ENCODE measurements around the gene MSH5.

Gene MSH5

DNA sequence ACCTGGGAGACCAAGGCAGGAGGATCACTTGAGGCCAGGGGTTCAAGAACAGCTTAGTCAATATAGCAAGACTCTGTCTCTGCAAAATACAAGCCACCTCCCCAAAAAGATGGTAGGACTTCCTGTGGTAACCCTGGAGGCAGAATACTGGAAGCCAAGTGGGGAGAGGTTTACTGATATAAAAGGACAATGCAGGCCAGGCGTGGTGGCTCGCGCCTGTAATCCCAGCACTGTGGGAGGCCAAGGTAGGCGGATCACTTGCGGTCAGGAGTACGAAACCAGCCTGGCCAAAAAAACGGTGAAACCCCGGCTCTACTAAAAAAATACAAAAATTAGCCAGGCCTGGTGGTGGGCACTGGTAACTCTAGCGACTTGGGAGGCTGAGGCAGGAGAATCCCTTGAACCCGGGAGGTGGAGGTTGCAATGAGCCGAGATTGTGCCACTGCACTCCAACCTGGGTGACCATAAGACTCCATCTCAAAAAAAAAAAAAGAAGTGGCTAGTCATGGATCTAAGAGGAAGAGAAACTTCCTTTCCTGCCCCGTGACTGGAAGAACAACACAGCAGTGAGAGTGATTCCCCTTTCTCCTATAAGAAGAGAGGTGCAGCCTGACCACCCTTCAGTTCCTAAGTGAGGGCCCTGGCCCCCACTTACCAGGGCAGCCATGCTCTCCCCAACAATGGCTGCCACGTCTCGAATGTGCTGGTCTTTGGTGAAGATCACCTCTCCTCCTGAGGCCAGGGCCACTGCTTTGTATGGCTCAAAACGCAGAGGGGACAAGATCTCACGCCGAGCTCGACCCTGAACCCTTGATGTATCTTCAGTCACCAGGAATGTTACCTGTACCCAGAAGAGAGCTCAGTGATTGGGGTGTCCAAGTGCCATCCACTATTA, 28.8 kb downstream of the MSH5 start:
- TF ChIP-seq, protein P1, sequence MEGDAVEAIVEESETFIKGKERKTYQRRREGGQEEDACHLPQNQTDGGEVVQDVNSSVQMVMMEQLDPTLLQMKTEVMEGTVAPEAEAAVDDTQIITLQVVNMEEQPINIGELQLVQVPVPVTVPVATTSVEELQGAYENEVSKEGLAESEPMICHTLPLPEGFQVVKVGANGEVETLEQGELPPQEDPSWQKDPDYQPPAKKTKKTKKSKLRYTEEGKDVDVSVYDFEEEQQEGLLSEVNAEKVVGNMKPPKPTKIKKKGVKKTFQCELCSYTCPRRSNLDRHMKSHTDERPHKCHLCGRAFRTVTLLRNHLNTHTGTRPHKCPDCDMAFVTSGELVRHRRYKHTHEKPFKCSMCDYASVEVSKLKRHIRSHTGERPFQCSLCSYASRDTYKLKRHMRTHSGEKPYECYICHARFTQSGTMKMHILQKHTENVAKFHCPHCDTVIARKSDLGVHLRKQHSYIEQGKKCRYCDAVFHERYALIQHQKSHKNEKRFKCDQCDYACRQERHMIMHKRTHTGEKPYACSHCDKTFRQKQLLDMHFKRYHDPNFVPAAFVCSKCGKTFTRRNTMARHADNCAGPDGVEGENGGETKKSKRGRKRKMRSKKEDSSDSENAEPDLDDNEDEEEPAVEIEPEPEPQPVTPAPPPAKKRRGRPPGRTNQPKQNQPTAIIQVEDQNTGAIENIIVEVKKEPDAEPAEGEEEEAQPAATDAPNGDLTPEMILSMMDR (IDR thresholded peaks at IDR 0.05; ENCODE audit: low read depth, low read length): no peak
- no peak overlapping the region for H3K4me3 ChIP-seq (ENCODE audit: low read depth, low read length)

DNA sequence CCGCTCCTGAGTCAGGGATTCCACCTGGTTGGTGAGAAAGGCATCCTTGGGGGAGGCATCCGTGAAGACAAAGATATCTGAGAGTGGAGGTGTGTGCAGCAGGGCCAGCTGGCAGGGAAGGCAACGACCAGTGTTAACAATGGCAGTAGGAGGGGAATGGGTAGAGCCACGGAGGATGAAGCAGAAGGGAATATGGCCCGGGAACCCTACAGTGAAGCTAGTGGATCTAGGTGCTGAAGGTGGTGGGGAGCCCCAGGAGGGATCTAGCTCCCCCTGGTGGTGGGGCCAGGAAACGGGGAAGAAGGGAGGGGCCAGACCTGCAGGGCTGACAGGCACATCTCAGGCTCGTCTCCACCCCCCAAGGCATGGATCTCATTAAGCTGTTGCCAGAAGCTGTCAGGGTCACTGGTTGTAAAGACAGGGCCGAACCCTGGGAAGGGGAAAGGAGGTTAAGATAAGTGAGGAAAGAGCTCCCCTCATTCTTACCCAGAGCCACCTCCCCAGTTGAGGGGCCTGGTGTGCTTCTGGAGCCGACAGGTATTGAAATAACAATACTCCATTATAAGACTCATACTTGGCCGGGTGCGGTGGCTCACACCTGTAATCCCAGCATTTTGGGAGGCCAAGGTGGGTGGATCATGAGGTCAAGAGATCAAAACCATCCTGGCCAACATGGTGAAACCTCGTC, 30.0 kb downstream of the MSH5 start:
- TF ChIP-seq, protein P1 (IDR thresholded peaks at IDR 0.05; ENCODE audit: low read depth, low read length): peak; percentile 86
- no peak overlapping the region for H3K4me3 ChIP-seq (ENCODE audit: low read depth, low read length)

DNA sequence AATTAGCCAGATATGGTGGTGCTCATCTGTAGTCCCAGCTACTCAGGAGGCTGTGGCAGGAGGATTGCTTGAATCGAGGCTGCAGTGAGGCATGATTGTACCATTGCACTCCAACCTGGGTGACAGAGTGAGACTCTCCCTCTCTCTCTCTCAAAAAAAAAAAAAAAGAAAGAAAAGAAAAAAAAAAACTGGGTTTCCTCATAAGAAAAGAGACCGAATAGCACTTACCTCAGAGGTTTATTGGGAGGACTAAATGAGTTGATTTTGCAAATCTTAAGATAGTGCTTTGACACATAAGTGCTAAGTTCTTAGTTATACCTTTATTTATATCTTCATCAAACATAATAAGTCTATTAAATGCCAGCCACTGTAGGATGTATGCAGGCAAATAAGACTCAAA, 31.1 kb downstream of the MSH5 start:
- TF ChIP-seq, protein P1 (IDR thresholded peaks at IDR 0.05; ENCODE audit: low read depth, low read length): no peak

DNA sequence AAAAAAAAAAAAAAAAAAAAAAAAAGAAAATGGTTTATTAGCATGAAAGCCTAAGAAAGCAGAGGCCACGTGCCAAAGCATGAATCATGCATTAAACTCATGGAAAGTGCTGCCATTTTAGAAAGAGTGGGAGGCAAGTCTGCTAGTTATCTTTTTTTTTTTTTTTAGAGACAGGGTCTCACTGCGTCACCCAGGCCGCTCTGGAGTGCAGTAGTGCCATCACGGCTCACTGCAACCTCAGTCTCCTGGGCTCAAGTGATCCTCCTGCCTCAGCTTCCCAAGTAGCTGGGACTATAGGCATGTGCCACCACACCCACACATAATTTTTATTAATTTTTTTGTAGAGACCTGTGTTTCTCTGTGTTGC, 32.2 kb downstream of the MSH5 start:
- H3K4me3 ChIP-seq (ENCODE audit: low read depth, low read length): no peak overlapping the region
- TF ChIP-seq, protein P1 (IDR thresholded peaks at IDR 0.05; ENCODE audit: low read depth, low read length): no peak

More for the DNA sequence above, 31.1 kb downstream of the MSH5 start:
- no peak overlapping the region for H3K4me3 ChIP-seq (ENCODE audit: low read depth, low read length)

DNA sequence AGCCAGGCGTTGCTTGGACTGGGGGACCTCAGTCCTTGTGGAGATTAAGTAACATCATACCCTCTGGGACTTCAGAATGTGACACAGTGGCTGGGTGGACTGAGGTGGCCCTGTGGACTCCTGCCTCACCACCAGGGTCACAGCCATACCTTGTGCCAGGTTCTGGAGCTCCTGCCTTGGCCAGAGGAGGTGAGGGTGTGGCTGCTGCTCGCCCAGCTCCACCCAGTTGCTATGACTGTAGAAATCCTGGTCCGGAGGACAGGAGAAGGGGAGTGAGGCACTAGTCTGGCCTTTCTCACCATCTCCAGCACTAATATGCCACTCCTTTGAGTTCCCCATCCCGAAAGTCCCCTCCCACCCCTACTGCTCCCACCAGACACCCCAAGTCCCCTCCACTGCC, 35.4 kb downstream of the MSH5 start:
- H3K4me3 ChIP-seq (ENCODE audit: low read depth, low read length): no peak overlapping the region
- TF ChIP-seq, protein P1 (IDR thresholded peaks at IDR 0.05; ENCODE audit: low read depth, low read length): no peak

DNA sequence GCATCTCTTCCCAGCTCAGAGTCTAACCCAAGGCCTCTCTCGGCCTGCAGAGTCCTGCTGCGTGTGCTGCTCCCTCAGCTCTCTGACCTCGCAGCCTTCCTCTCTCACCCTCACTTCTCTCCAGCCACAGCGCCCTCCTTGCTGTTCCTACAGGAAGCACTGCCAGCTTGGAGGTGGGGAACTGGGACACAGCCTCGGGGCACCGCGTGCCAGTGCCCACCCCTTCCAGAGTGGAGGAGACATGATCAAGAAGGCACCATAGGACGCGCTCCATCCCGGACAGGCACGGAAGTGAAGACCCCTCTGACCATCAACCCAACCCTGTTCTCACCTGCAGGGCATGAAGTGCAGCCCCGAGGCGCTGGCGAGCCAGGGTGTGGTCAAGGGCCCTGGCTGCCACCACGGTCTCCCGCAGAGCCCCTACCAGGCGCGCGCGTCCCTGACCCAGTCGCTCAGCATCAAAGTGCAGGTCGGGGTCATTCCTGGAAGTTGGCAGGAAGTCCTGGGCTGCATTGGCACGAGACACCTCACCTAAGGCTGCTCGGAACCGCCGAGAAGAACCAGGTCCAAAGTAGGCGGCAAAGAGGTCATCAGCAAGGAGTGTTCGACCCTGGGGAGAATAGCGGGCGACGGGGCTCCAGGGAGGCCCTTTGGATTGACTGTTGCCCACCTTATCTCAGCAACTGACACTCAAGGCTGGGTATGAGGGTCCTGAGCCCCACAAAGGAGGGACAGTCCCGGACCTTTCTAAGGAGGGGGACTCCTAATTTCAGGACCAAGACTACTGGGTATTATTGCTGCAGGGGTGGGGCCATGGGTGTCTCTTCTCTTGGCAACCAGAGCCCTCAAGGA, 36.1 kb downstream of the MSH5 start:
- no peak overlapping the region for H3K4me3 ChIP-seq (ENCODE audit: low read depth, low read length)
- TF ChIP-seq, protein P1 (IDR thresholded peaks at IDR 0.05; ENCODE audit: low read depth, low read length): no peak

Data from WI38 (cell line).